Prostate gland (tissue), 2 donors: ENCODE data around the gene ALKBH3.

Experiments
- CTCF ChIP-seq, 4 experiments: fragments of 200-600 bp in 2 of 4; fragments of 450-650 bp in 2 of 4; sonication (generic) in 2 of 4; IDR thresholded peaks; 1 replicate in 3 of 4; 2 replicates in 1 of 4; pipeline ENCODE4 v1.5.1; 2016 to 2019; ENCODE audit warnings: antibody characterized with exemption in 4 of 4, mild to moderate bottlenecking in 2 of 4, moderate library complexity in 2 of 4
- POLR2A ChIP-seq: fragments of 450-650 bp; IDR thresholded peaks from one replicate; pipeline ENCODE4 v1.6.1; 2016; ENCODE audit warnings: antibody characterized with exemption, mild to moderate bottlenecking

DNA sequence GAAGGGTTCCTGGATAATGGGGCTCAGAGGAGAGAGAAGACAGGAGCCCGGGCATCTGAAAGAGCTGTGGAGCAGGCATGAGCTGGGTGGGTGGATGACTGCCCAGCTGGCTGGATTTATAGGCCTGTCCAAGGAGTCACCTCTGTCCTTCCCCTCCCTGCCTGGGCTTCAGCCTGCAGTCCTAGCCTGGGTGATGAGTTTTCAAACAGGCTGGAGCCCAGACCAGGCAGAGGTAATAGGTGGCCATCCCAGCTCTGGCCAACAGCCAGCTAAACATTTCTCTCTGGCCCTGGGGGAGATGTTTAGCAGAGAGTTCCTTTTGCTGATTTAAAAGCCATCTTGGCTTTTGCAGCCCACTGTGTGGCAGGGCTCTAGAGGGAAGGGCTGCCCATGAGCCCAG lies 67.2 kb downstream of the ALKBH3 start:
- TF ChIP-seq CTCF (IDR thresholded peaks at IDR 0.05): no peak
- TF ChIP-seq POLR2A: no peak
